Stomach (tissue), 19 donors: ENCODE data around the gene CSAG1. TPM values are rescaled to one million over a fixed set of nuclear protein-coding genes. Genes with fewer than 3 reads are reported as not detected.
"Not testable (repeated sequence)": the region's sequence is repeated elsewhere in the genome, so short reads cannot be mapped to it uniquely, and the experiment has no call there.

Experiments
- DNase-seq, 2 donors: peaks; one replicate each; pipeline versions ENCODE4 v3.0.0 to v3.0.0-alpha.2; 2013 to 2019
- H3K27ac ChIP-seq, 5 donors: fragments of 200-600 bp in 4 of 5; sonication (generic) in 4 of 5; one replicate each; pipeline ENCODE4 v1.5.1; 2013 to 2019; ENCODE audit warnings: mild to moderate bottlenecking in 1 of 5, moderate library complexity in 1 of 5
- H3K27me3 ChIP-seq, 3 donors: fragments of 200-600 bp; sonication (generic); one replicate each; pipeline ENCODE4 v1.5.1; 2017 to 2019; ENCODE audit warnings: mixed run types in 1 of 3
- H3K36me3 ChIP-seq, 4 donors: fragments of 200-600 bp; sonication (generic); 1 replicate in 3 of 4; 2 replicates in 1 of 4; pipeline ENCODE4 v1.5.1; 2016 to 2019
- H3K4me1 ChIP-seq, 4 donors: fragments of 200-600 bp; sonication (generic); one replicate each; pipeline ENCODE4 v1.5.1; 2016 to 2019
- H3K4me3 ChIP-seq, 4 donors: fragments of 200-600 bp; sonication (generic) in 3 of 4; one replicate each; pipeline ENCODE4 v1.5.1; 2016 to 2019; ENCODE audit warnings: mild to moderate bottlenecking in 1 of 4
- H3K9me3 ChIP-seq, 4 donors: fragments of 200-600 bp; sonication (generic); one replicate each; pipeline ENCODE4 v1.5.1; 2016 to 2019
- EP300 ChIP-seq: sonication (generic); formaldehyde crosslinking; IDR thresholded peaks from one replicate; pipeline ENCODE4 v1.6.1; 2017; ENCODE audit warnings: antibody characterized with exemption
- POLR2A ChIP-seq, 4 donors: fragments of 450-650 bp; IDR thresholded peaks; one replicate each; pipeline ENCODE4 v1.6.1; 2016; ENCODE audit warnings: antibody characterized with exemption in 4 of 4, control low read depth in 2 of 4, mild to moderate bottlenecking in 1 of 4, moderate library complexity in 1 of 4
- POLR2AphosphoS5 ChIP-seq, 3 donors: sonication (generic); formaldehyde crosslinking; IDR thresholded peaks; one replicate each; pipeline ENCODE4 v1.6.1; 2016; ENCODE audit warnings: antibody characterized with exemption in 3 of 3
- WGBS, 5 donors: extraction: QIAGEN DNeasy Blood & Tissue Kit in 3 of 5; methylation state at CpG; one replicate each; pipeline versions ENCODE4 v1.1.5 to v1.1.7; 2013 to 2018; 5-methylcytosine and 5-hydroxymethylcytosine counted together
- intact Hi-C: fragments of 100-400 bp; cut with DNase I; formaldehyde crosslinking; loops from one replicate; pipeline ENCODE4 v1.15.1; 2023; ENCODE audit warnings: low total_unique reads
- long read RNA-seq, 10 donors: transcript quantifications; one replicate each; lab custom pipeline, GENCODE V29; 2026
- polyA plus RNA-seq, 3 donors: library from polyadenylated mRNA; stranded (reverse); fragments of 200-250 nt; gene quantifications; one replicate each; pipeline ENCODE4 v1.2.3, GENCODE V29; 2013
- total RNA-seq, 5 donors: library from RNA; depleted of rRNA; stranded (reverse); fragments of >200 nt; gene quantifications; one replicate each; pipeline versions ENCODE4 v1.1.0 to v1.2.3, GENCODE V29; 2014 to 2016
- TF ChIP-seq, protein P1 (sequence below), 7 experiments: fragments of 450-650 bp in 4 of 7; fragments of 200-600 bp in 3 of 7; sonication (generic) in 3 of 7; IDR thresholded peaks; one replicate each; pipeline ENCODE4 v1.5.1; 2016 to 2019; ENCODE audit warnings: antibody characterized with exemption in 7 of 7, control low read depth in 2 of 7, mild to moderate bottlenecking in 1 of 7
- donor health status: healthy with polysubstance abuse.
- donor health status: Bipolar disorder and iron deficiency.
- donor health status: healthy.

Gene CSAG1, protein sequence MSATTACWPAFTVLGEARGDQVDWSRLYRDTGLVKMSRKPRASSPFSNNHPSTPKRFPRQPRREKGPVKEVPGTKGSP
- total RNA-seq (not detected), polyA plus RNA-seq (not detected)
- long read RNA-seq, donor 1: 0 reads
- long read RNA-seq, donor 2: 0 reads
- long read RNA-seq, donor 3: 0 reads
- long read RNA-seq, donor 4: 0 reads
- long read RNA-seq, donor 5: 0 reads
- long read RNA-seq, donor 6: 0 reads
- long read RNA-seq, donor 7: 0 reads
- long read RNA-seq, donor 8: 0 reads
- long read RNA-seq, donor 9: 0 reads
- long read RNA-seq, donor 10: 0 reads

DNA sequence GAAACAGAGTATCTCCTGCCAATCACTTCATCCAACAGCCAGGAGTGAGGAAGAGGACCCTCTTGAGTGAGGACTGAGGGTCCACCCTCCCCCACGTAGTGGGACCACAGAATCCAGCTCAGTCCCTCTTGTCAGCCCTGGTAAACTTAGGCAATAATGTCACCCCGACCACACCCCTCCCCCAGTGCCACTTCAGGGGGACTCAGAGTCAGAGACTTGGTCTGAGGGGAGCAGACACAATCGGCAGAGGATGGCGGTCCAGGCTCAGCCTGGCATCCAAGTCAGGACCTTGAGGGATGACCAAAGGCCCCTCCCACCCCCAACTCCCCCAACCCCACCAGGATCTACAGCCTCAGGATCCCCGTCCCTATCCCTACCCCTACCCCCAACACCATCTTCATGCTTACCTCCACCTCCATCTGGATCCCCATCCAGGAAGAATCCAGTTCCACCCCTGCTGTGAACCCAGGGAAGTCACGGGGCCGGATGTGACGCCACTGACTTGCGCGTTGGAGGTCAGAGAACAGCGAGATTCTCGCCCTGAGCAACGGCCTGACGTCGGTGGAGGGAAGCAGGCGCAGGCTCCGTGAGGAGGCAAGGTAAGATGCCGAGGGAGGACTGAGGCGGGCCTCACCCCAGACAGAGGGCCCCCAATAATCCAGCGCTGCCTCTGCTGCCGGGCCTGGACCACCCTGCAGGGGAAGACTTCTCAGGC, at the start of gene CSAG1, which contains the start of gene MAGEA12:
TSS of gene CSAG1 (minus strand) at position 461 of the 715 bp plus-strand sequence. CDS start 1,261 bp downstream, outside the sequence.
TSS of gene MAGEA12 (plus strand) at position 497 of the 715 bp plus-strand sequence. CDS start 2,405 bp downstream, outside the sequence.
- H3K4me3 ChIP-seq: no peak within 1 kb of the TSS
- DNase-seq: no peak
- WGBS, 5 donors: 75 to 93% (median 83%) methylated on average over 4 to 20 of the region's 21 CpGs

DNA sequence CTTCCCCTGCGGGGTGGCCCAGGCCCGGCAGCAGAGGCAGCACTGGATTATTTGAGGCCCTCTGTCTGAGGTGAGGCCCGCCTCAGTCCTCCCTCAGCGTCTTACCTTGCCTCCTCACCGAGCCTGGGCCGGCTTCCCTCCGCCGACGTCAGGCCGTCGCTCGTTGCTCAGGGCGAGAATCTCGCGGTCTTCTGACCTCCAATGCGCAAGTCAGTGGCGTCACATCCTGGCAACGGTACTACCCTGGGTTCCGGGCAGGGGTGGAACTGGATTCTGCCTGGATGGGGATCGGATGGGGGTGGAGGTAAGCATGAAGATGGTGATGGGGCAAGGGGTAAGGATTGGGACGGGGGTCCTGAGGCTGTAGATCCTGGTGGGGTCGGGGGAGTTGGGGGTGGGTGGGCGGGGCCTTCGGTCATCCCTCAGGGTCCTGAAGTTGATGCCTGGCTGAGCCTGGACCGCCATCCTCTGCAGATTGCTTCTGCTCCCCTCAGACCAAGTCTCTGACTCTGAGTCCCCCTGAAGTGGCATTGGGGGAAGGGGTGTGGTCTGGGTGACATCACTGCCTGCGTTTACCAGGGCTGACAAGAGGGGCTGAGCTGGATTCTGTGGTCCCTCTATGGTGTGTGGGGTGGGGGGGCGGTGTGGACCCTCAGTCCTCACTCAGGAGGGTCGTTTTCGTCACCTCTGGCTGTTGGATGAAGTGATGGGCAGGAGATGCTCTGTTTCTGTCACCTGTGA, 36.2 kb upstream of the CSAG1 start, which contains the start of gene MAGEA6:
TSS of gene MAGEA6 (minus strand) at position 141 of the 741 bp plus-strand sequence. CDS start 2,039 bp downstream, outside the sequence.
- H3K4me3 ChIP-seq, DNase-seq, H3K27ac ChIP-seq, H3K36me3 ChIP-seq, H3K4me1 ChIP-seq, intact Hi-C loops, H3K27me3 ChIP-seq, H3K9me3 ChIP-seq: not testable (repeated sequence)
- WGBS, 5 donors: 40 to 76% methylated on average over 1 to 2 of the region's 29 CpGs; no CpG with 5 or more reads in 3 of the 5 donors

More for the DNA sequence above, at the start of gene CSAG1, which contains the start of gene MAGEA12:
- no peaks in the 10 kb centered on the region for H3K36me3 ChIP-seq
- intact Hi-C loops: no loop called here
- no peaks in the 10 kb centered on the region for H3K4me1 ChIP-seq
- H3K27me3 ChIP-seq: no peaks in the 10 kb centered on the region
- H3K27ac ChIP-seq: no peak within 1 kb of the TSS
- H3K9me3 ChIP-seq: no peaks in the 10 kb centered on the region
- TF ChIP-seq POLR2AphosphoS5 (IDR thresholded peaks at IDR 0.05) (no peak), POLR2A (IDR thresholded peaks at IDR 0.05) (no peak), EP300 (no peak)
- TF ChIP-seq, protein P1, sequence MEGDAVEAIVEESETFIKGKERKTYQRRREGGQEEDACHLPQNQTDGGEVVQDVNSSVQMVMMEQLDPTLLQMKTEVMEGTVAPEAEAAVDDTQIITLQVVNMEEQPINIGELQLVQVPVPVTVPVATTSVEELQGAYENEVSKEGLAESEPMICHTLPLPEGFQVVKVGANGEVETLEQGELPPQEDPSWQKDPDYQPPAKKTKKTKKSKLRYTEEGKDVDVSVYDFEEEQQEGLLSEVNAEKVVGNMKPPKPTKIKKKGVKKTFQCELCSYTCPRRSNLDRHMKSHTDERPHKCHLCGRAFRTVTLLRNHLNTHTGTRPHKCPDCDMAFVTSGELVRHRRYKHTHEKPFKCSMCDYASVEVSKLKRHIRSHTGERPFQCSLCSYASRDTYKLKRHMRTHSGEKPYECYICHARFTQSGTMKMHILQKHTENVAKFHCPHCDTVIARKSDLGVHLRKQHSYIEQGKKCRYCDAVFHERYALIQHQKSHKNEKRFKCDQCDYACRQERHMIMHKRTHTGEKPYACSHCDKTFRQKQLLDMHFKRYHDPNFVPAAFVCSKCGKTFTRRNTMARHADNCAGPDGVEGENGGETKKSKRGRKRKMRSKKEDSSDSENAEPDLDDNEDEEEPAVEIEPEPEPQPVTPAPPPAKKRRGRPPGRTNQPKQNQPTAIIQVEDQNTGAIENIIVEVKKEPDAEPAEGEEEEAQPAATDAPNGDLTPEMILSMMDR (IDR thresholded peaks at IDR 0.05): no peak

DNA sequence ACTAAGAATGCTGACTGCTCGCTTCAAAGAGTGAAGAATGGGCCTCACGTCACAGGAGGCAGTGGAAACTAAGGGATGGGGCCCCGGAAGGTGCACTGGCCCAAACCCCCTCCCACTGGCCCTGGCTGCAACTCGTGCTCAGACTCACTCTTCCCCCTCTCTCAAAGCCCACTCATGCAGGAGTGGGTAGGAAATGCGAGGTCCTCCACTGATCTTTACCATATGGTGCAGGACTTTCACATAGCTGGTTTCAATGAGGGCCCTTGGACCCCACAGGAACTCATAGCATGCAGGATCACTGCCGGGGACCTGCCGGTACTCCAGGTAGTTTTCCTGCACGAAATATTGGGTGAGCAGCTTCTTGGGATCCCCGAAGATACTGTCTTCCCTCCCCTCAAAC, 33.0 kb upstream of the CSAG1 start:
- H3K4me1 ChIP-seq, intact Hi-C loops, H3K4me3 ChIP-seq, H3K27me3 ChIP-seq, DNase-seq, H3K36me3 ChIP-seq, H3K9me3 ChIP-seq, H3K27ac ChIP-seq: not testable (repeated sequence)
- WGBS, 5 donors: 60 to 78% (median 66%) methylated on average over 1 to 9 of the region's 9 CpGs

DNA sequence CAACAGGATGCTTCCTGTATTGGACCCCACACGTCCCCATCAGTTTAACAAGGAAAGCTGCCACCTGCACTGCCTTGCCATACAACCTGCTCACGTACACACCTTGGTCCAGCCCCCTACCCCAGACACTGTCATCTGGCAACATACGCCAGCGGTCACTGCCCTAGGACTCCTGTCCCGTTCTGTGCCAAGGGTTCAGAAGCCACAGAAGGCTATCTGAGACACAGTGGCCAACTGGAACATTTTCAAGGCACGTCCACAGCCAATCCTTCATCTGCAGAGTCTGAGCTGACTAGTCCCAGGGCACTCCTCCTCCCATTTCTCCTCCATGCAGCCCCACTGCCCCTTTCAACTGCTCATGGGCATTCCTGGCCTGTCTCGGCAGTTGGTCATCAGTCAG, 28.1 kb upstream of the CSAG1 start:
- H3K4me1 ChIP-seq, H3K4me3 ChIP-seq, H3K27me3 ChIP-seq, H3K9me3 ChIP-seq, H3K36me3 ChIP-seq, H3K27ac ChIP-seq, intact Hi-C loops, DNase-seq: not testable (repeated sequence)
- 82 to 97% (median 86%) methylated on average over 2 to 3 of the region's 7 CpGs; no CpG with 5 or more reads in 2 of the 5 donors for WGBS, 5 donors

DNA sequence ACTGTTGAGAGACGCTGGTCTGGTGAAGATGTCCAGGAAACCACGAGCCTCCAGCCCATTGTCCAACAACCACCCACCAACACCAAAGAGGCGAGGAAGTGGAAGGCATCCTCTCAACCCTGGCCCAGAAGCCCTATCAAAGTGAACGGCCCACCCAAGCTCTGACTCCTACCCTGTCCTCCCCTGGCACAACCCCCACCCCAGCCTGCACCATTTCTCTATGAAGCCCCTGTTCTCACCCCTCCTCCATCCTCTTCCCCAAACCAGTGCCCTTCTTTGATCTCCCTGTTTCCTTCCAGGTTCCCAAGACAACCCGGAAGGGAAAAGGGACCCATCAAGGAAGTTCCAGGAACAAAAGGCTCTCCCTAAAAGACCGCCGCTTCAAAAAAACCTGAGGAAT, 26.0 kb upstream of the CSAG1 start:
- 46 to 100% (median 60%) methylated on average over 1 to 4 of the region's 7 CpGs for WGBS, 5 donors
- H3K36me3 ChIP-seq, H3K27ac ChIP-seq, intact Hi-C loops, H3K9me3 ChIP-seq, DNase-seq, H3K4me3 ChIP-seq, H3K4me1 ChIP-seq, H3K27me3 ChIP-seq: not testable (repeated sequence)

DNA sequence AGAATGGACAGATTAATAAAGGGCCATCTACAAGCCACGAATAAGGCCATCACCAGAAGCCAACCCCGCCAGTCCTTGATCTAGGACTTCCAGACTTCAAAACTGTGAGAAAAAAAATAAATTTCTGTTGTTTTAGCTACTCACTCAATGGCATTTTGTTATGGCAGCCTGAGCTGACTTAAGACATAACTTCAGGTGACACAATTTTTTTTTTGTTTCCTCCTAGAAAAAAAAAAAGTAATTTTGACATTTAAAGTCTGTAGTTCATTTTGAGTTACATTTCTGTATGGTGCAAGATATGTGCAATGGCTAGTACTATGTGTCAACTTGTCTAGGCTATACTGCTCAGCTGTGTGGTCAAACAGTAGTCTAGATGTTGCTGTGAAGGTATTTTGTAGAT, 25.4 kb upstream of the CSAG1 start, which contains the start of gene CSAG3:
TSS of gene CSAG3 (plus strand) at position 301 of the 400 bp plus-strand sequence.
- DNase-seq, H3K27me3 ChIP-seq, intact Hi-C loops, H3K27ac ChIP-seq, H3K9me3 ChIP-seq, H3K4me1 ChIP-seq, H3K36me3 ChIP-seq, H3K4me3 ChIP-seq: not testable (repeated sequence)
- WGBS, 5 donors: no CpG with 5 or more reads among the region's 2 CpGs

DNA sequence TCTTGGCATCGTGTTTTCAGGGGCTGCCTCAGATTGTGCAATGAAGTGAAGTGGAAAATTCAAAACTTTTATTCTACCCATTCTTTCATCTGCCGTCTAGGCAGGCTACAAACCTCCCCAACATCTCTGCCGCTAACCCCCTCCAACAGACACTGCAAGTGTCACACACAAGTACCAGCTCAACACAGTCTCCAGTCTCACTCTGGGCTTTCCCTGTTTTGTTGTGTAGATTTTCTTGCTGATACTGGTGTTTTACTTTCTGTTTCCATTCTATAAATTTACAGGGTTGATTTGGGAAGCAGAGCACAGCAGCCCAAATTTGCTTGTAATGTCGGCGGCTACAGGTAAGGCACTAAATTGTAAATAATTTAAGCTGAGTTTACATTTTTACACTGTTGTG, 21.4 kb upstream of the CSAG1 start:
- H3K27ac ChIP-seq, DNase-seq, H3K36me3 ChIP-seq, H3K4me1 ChIP-seq, intact Hi-C loops, H3K9me3 ChIP-seq, H3K27me3 ChIP-seq, H3K4me3 ChIP-seq: not testable (repeated sequence)
- WGBS, 5 donors: no CpG with 5 or more reads among the region's 5 CpGs

DNA sequence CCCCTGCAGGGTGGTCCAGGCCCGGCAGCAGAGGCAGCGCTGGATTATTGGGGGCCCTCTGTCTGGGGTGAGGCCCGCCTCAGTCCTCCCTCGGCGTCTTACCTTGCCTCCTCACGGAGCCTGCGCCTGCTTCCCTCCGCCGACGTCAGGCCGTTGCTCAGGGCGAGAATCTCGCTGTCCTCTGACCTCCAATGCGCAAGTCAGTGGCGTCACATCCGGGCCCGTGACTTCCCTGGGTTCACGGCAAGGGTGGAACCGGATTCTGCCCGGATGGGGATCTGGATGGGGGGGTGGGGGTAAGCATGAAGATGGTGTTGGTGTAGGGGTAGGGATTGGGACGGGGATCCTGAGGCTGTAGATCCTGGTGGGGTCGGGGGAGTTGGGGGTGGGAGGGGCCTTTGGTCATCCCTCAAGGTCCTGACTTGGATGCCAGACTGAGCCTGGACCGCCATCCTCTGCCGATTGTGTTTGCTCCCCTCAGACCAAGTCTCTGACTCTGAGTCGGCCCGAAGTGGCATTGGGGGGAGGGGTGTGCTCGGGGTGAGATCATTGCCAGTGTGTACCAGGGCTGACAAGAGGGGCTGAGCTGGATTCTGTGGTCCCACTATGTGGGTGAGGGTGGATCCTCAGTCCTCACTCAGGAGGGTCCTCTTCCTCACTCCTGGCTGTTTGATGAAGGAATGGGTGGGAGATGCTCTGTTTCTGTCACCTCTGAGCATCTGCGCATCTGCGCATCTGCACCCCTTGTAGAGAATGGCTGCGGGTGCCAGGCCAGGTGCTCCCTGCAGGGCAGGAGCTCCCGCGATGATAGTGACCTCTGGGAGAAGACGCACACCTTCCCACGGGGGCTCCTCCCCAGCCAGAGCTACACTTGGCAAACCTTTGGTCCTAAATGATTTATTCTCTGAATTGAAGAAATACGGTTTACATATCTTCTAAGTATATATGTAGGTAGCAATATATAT, 20.4 kb upstream of the CSAG1 start, which contains the start of gene MAGEA2:
TSS of gene MAGEA2 (minus strand) at position 157 of the 965 bp plus-strand sequence. CDS start 2,479 bp downstream, outside the sequence.
- intact Hi-C loops, H3K36me3 ChIP-seq, H3K27me3 ChIP-seq, H3K4me3 ChIP-seq, DNase-seq, H3K9me3 ChIP-seq, H3K27ac ChIP-seq, H3K4me1 ChIP-seq: not testable (repeated sequence)
- no CpG with 5 or more reads among the region's 35 CpGs for WGBS, 5 donors
